ENCODE results near the gene RWDD3.

The RWDD3 gene

GRCh38 chr1:95246511-95246910, 12.5 kb downstream of the RWDD3 start:
- TF ChIP-seq, protein P1, sequence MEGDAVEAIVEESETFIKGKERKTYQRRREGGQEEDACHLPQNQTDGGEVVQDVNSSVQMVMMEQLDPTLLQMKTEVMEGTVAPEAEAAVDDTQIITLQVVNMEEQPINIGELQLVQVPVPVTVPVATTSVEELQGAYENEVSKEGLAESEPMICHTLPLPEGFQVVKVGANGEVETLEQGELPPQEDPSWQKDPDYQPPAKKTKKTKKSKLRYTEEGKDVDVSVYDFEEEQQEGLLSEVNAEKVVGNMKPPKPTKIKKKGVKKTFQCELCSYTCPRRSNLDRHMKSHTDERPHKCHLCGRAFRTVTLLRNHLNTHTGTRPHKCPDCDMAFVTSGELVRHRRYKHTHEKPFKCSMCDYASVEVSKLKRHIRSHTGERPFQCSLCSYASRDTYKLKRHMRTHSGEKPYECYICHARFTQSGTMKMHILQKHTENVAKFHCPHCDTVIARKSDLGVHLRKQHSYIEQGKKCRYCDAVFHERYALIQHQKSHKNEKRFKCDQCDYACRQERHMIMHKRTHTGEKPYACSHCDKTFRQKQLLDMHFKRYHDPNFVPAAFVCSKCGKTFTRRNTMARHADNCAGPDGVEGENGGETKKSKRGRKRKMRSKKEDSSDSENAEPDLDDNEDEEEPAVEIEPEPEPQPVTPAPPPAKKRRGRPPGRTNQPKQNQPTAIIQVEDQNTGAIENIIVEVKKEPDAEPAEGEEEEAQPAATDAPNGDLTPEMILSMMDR (IDR thresholded peaks at IDR 0.05; ENCODE audit: low read depth, low read length) = no peak
- no peaks in the 10 kb centered on the region for H3K36me3 ChIP-seq
- H3K4me3 ChIP-seq (ENCODE audit: low read depth, low read length) = no peak overlapping the region
- H3K4me1 ChIP-seq = peaks cover 3% of the 10 kb centered on the region; the same call in 1 of the 2 replicates
- DNase-seq = no peak
- no peaks in the 10 kb centered on the region for H3K9me3 ChIP-seq
- H3K27me3 ChIP-seq = no peaks in the 10 kb centered on the region

- TF ChIP-seq, protein P1 (IDR thresholded peaks at IDR 0.05; ENCODE audit: low read depth, low read length) = no peak
Measured at GRCh38 chr1:95247607-95248006, 13.6 kb downstream of the RWDD3 start.

DNA sequence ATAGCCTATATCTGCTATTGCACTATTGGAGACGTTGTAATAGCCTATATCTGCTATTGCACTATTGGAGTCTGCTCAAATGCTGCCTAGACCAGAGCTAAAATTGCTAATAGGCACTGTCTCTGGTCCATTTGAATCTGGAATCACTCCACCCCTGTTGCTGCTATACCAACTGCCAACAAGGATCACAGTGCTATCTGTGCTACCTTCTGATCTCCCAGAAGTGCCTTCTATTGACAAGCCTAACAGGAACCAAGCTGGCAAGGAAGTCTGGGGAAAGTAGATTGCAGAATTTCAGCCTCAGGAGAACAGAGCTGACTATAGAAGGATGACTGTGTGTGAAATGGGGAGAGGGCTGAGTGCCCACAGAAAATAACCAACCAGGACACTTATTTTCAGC, 15.9 kb downstream of the RWDD3 start:
- TF ChIP-seq, protein P1 (IDR thresholded peaks at IDR 0.05; ENCODE audit: low read depth, low read length) = no peak
- Histone ChIP-seq H3K27me3 (no peaks in the 10 kb centered on the region), H3K4me3 (ENCODE audit: low read depth, low read length) (no peak overlapping the region), H3K36me3 (no peaks in the 10 kb centered on the region), H3K4me1 (no peaks in the 10 kb centered on the region), H3K9me3 (no peaks in the 10 kb centered on the region)
- DNase-seq = no peak

More at GRCh38 chr1:95247607-95248006, 13.6 kb downstream of the RWDD3 start:
- no peak for DNase-seq
- Histone ChIP-seq H3K4me1 (peaks cover 3% of the 10 kb centered on the region; the same call in 1 of the 2 replicates), H3K4me3 (ENCODE audit: low read depth, low read length) (no peak overlapping the region), H3K9me3 (no peaks in the 10 kb centered on the region), H3K27me3 (no peaks in the 10 kb centered on the region), H3K36me3 (no peaks in the 10 kb centered on the region)

DNA sequence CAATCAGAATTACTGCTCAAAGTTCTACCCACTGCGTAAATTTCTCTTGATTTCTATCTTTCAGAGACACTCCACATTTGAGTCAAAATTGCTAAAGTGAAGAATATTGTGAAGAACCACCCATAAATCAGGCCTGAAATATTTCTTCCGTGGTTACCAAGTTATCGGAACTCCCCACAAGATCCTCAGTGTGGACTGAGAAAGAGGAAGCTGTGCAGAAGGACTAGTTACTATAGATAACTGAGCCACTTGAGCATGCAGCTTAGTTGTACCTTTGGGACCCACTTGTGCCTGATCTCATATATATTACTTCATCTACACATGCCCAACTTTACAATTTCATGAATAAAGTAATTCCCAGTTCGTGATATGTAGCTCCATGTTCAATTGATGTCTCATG, 18.4 kb downstream of the RWDD3 start:
- Histone ChIP-seq H3K9me3 (no peaks in the 10 kb centered on the region), H3K4me1 (no peaks in the 10 kb centered on the region), H3K36me3 (no peaks in the 10 kb centered on the region), H3K27me3 (no peaks in the 10 kb centered on the region), H3K4me3 (ENCODE audit: low read depth, low read length) (no peak overlapping the region)
- TF ChIP-seq, protein P1 (IDR thresholded peaks at IDR 0.05; ENCODE audit: low read depth, low read length) = no peak
- DNase-seq = no peak

DNA sequence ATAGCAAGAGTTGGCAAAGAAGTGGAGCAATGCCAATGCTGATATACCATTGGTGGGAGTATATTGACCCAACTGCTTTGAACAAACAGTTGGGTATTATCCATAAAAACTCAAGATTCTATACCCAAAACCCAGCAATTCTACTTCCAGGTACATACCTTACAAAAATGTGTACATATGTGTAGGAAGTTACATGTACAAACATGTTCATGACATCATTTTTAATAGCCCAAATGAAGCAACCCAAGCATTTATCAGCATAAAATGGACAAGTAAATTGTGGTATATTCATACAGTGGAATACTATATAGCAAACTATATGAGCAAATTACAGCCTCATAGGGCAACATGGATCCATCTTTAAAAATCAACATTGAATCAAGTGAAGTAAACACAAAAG, 20.9 kb downstream of the RWDD3 start:
- TF ChIP-seq, protein P1 (IDR thresholded peaks at IDR 0.05; ENCODE audit: low read depth, low read length) = no peak
- no peaks in the 10 kb centered on the region for H3K36me3 ChIP-seq
- H3K9me3 ChIP-seq = no peaks in the 10 kb centered on the region
- H3K4me3 ChIP-seq (ENCODE audit: low read depth, low read length) = no peak overlapping the region
- DNase-seq = no peak
- no peaks in the 10 kb centered on the region for H3K4me1 ChIP-seq
- no peaks in the 10 kb centered on the region for H3K27me3 ChIP-seq

DNA sequence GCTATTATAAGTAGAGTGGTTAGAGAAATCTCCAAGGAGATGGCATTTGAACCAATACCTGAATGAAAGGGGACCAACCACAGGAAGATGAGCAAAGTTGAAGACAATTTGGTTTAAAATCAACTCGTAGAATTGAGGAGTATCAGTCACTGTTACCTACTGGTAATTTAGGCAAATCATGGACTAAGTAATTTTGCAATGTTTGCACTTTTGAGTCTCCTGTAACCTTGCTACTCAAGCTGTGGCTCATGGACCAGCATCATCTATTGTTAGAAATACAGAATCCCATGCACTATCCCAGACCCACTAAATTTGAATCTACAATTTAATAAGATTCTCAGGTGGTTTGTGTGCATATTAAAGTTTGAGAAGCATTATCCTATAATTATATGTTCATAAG, 21.8 kb downstream of the RWDD3 start:
- TF ChIP-seq, protein P1 (IDR thresholded peaks at IDR 0.05; ENCODE audit: low read depth, low read length) = no peak
- no peaks in the 10 kb centered on the region for H3K9me3 ChIP-seq
- no peak overlapping the region for H3K4me3 ChIP-seq (ENCODE audit: low read depth, low read length)
- H3K27me3 ChIP-seq = no peaks in the 10 kb centered on the region
- no peak for DNase-seq
- H3K4me1 ChIP-seq = no peaks in the 10 kb centered on the region
- H3K36me3 ChIP-seq = no peaks in the 10 kb centered on the region
